Uterus (tissue), 4 donors: ENCODE data around the gene DCST1. TPM values are rescaled to one million over a fixed set of nuclear protein-coding genes. Genes with fewer than 3 reads are reported as not detected.
"Not testable (repeated sequence)": the region's sequence is repeated elsewhere in the genome, so short reads cannot be mapped to it uniquely, and the experiment has no call there.

ENCODE experiments used
- DNase-seq, 2 donors: peaks; one replicate each; pipeline ENCODE4 v3.0.0-alpha.2; 2019 to 2020
- H3K27ac ChIP-seq, 2 donors: fragments of 200-600 bp; sonication (generic); 1 replicate in 1 of 2; 2 replicates in 1 of 2; pipeline ENCODE4 v1.5.1; 2016 to 2018
- H3K27me3 ChIP-seq, 2 donors: fragments of 200-600 bp; sonication (generic); one replicate each; pipeline ENCODE4 v1.5.1; 2018 to 2019; ENCODE audit warnings: control low read depth in 1 of 2
- H3K36me3 ChIP-seq, 2 donors: fragments of 200-600 bp; sonication (generic); one replicate each; pipeline ENCODE4 v1.5.1; 2019; ENCODE audit warnings: control low read depth in 1 of 2
- H3K4me1 ChIP-seq, 2 donors: fragments of 200-600 bp; sonication (generic); one replicate each; pipeline ENCODE4 v1.5.1; 2018 to 2019; ENCODE audit warnings: control low read depth in 1 of 2
- H3K4me3 ChIP-seq, 2 donors: fragments of 200-600 bp; sonication (generic); 1 replicate in 1 of 2; 2 replicates in 1 of 2; pipeline ENCODE4 v1.5.1; 2018 to 2019; ENCODE audit warnings: mild to moderate bottlenecking in 1 of 2
- H3K9me3 ChIP-seq, 2 donors: fragments of 200-600 bp; sonication (generic); one replicate each; pipeline ENCODE4 v1.5.1; 2019; ENCODE audit warnings: control low read depth in 1 of 2
- POLR2A ChIP-seq, 2 donors: fragments of 450-650 bp; IDR thresholded peaks; one replicate each; pipeline ENCODE4 v1.6.1; 2016; ENCODE audit warnings: antibody characterized with exemption in 2 of 2, mild to moderate bottlenecking in 1 of 2, moderate library complexity in 1 of 2
- intact Hi-C: fragments of 100-400 bp; cut with DNase I; formaldehyde crosslinking; loops from one replicate; pipeline ENCODE4 v1.15.1; 2023; ENCODE audit warnings: low total_unique reads
- total RNA-seq, 4 donors: library from RNA; depleted of rRNA in 3 of 4; stranded (reverse); fragments of >200 nt in 3 of 4; gene quantifications; one replicate each; pipeline versions ENCODE4 v1.1.0 to v1.2.4, GENCODE V29; 2014 to 2023
- TF ChIP-seq, protein P1 (sequence below), 4 experiments: fragments of 200-600 bp in 2 of 4; fragments of 450-650 bp in 2 of 4; sonication (generic) in 2 of 4; IDR thresholded peaks; one replicate each; pipeline ENCODE4 v1.5.1; 2016 to 2019; ENCODE audit warnings: antibody characterized with exemption in 4 of 4, mild to moderate bottlenecking in 2 of 4, moderate library complexity in 1 of 4
- donor health status: DM: yes; HTN: yes; CAD: no.

The DCST1 gene
- total RNA-seq, 4 donors from 2014 or later, result 1.1 to 3.5 TPM; not detected in 2

DNA sequence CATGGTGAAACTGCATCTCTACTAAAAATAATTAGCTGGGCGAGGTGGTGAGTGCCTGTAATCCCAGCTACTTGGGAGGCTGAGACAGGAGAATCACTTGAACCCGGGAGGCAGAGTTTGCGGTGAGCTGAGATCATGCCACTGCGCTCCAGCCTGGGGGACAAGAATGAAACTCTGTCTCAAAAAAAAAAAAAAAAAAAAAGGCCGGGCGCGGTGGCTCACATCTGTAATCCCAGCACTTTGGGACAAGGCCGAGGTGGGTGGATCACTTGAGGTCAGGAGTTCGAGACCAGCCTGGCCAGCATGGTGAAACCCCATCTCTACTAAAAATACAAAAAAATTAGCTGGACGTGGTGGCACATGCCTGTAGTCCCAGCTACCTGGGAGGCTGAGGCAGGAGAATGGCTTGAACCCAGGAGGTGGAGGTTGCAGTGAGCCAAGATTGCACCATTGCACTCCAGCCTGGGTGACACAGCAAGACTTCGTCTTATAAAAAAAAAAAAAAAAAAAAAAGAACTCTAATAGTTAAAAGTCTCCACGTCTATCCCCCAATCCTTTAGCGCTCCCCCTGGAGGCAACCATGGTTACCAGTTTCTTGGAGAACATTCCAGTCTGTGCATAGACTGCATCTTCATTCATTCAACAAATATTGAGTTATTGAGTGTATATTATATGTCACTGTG lies 38.2 kb upstream of the DCST1 start:
- intact Hi-C loops, H3K36me3 ChIP-seq, H3K27me3 ChIP-seq, H3K27ac ChIP-seq, H3K4me3 ChIP-seq, H3K9me3 ChIP-seq: not testable (repeated sequence)
- peaks cover 0 to 11% of the 10 kb centered on the region in 2 donors for H3K4me1 ChIP-seq
- DNase-seq, result peak; percentile 66 to 76
- TF ChIP-seq, protein P1, sequence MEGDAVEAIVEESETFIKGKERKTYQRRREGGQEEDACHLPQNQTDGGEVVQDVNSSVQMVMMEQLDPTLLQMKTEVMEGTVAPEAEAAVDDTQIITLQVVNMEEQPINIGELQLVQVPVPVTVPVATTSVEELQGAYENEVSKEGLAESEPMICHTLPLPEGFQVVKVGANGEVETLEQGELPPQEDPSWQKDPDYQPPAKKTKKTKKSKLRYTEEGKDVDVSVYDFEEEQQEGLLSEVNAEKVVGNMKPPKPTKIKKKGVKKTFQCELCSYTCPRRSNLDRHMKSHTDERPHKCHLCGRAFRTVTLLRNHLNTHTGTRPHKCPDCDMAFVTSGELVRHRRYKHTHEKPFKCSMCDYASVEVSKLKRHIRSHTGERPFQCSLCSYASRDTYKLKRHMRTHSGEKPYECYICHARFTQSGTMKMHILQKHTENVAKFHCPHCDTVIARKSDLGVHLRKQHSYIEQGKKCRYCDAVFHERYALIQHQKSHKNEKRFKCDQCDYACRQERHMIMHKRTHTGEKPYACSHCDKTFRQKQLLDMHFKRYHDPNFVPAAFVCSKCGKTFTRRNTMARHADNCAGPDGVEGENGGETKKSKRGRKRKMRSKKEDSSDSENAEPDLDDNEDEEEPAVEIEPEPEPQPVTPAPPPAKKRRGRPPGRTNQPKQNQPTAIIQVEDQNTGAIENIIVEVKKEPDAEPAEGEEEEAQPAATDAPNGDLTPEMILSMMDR (IDR thresholded peaks at IDR 0.05), result peak; percentile 24 to 43 (median 34)

DNA sequence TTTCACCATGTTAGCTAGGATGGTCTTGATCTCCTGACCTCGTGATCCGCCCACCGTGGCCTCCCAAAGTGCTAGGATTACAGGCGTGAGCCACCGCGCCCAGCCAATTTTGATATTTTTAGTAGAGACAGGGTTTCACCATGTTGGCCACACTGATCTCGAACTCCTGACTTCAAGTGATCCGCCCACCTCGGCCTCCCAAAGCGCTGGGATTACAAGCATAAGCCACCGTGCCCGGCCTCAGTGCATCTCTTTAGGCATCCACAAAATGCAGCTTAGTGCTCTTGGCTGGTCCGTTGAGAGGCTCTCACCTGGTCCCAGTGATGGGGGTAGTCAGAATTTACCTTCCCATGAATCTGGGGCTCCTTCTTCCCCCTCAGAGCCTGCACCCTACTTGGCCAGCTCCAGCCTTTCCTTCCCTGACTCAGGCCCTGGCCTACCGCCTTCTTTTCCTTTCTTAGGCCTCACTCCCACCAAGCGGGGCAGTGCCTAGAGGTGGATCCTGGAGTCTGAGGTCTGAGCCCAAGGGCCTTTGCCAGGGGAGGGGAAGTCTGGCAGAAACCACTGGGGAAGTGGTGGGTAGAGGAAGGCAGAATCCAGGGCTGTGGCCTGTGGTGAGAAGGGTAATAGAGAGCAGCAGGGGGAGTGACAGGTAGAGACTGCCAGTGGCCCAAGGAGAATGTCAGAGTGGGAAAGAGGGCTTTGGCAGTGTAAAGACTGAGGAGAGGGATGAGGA lies 36.5 kb upstream of the DCST1 start:
- Histone ChIP-seq H3K9me3 (no peaks in the 10 kb centered on the region), H3K36me3 (no peaks in the 10 kb centered on the region), H3K27me3 (no peaks in the 10 kb centered on the region), H3K27ac (no peak overlapping the region), H3K4me3 (no peak overlapping the region), H3K4me1 (peaks cover 0 to 11% of the 10 kb centered on the region in 2 donors)
- TF ChIP-seq, protein P1 (IDR thresholded peaks at IDR 0.05), result no peak
- TF ChIP-seq POLR2A (IDR thresholded peaks at IDR 0.05), result no peak
- intact Hi-C loops, result no loop called here
- DNase-seq, result no peak

DNA sequence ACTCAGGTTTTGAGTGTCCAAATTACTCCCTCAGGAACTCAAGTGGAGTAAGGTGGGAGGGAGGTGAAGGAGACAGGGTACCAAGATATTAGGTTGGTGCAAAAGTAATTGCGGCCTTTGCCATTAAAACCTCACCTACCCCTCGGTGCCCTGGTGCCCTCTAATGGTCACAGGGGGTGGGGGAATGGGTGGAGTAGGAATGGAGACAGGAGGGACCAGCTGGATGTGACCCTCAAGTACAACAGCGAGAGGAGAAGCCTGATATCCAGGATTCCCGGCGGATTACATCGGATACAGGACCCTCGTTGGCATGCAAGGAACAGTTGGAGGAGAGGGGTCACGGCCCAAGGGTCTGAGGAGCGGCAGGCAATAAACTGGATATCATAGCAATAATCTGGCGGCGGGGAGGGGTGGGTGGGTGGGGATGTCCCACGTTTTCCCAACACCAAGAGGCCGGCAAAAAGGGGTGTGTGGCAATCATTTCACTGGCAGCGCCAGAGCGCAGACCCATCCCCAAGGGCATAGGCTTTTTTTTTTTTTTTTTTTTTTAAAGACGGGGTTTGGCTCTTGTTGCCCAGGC lies 35.3 kb upstream of the DCST1 start:
- intact Hi-C loops, result no loop called here
- no peak for DNase-seq
- TF ChIP-seq, protein P1 (IDR thresholded peaks at IDR 0.05), result no peak
- TF ChIP-seq POLR2A (IDR thresholded peaks at IDR 0.05), result no peak
- Histone ChIP-seq H3K27me3 (no peaks in the 10 kb centered on the region), H3K9me3 (no peaks in the 10 kb centered on the region), H3K4me3 (no peak overlapping the region), H3K36me3 (no peaks in the 10 kb centered on the region), H3K4me1 (peaks cover 0 to 11% of the 10 kb centered on the region in 2 donors), H3K27ac (peak overlapping the region in 1 of 2 donors; percentile 95)

DNA sequence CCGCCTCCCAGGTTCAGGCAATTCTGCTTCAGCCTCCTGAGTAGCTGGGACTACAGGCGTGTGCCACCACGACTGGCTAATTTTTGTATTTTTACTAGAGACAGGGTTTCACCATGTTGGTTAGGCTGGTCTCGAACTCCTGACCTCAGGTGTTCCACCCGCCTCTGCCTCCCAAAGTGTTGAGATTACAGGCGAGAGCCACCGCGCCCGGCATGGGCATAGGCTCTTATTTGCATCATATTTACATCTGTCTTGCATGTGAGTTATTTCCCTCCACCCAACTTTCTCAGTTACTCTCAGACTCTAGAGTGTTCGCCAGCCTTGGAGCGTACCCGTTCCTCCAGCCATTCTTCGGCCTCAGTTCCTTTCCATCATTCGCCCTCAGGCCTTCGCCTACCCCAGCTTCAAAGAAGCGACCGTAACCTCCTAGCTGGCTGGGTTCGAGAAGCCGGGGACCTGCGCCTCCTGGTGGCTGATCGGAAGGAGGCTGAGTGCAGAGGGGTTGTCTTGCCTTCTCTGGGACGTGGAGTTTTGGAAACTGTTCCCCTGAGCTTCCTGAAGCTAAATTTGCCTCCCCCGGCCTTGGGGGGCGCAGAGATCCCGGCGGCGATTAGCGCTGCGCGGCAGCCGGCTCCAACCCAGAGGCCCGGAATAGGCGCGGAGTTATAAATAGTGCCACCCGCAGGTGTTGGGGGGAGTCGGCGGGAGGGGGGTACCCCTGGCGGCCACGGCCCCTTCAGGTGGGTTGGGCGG lies 34.6 kb upstream of the DCST1 start:
- TF ChIP-seq, protein P1 (IDR thresholded peaks at IDR 0.05), result peak; percentile 65 to 79 (median 74)
- TF ChIP-seq POLR2A (IDR thresholded peaks at IDR 0.05), result no peak
- Histone ChIP-seq H3K27ac (peak overlapping the region; percentile 95 to 99), H3K4me3 (peak overlapping the region; percentile 56 to 97), H3K36me3 (no peaks in the 10 kb centered on the region), H3K9me3 (no peaks in the 10 kb centered on the region), H3K4me1 (peaks cover 0 to 11% of the 10 kb centered on the region in 2 donors), H3K27me3 (no peaks in the 10 kb centered on the region)
- peak; percentile 70 to 78 for DNase-seq
- intact Hi-C loops, result no loop called here
